Prostate gland (tissue), 2 donors: ENCODE data around the gene EPG5. TPM values are rescaled to one million over a fixed set of nuclear protein-coding genes. Genes with fewer than 3 reads are reported as not detected.
"Not testable (repeated sequence)": the region's sequence is repeated elsewhere in the genome, so short reads cannot be mapped to it uniquely, and the experiment has no call there.

ENCODE experiments used
- DNase-seq: peaks from one replicate; pipeline ENCODE4 v3.0.0-alpha.2; 2019; ENCODE audit warnings: low spot score
- H3K27ac ChIP-seq, 2 donors: fragments of 200-600 bp; sonication (generic); 2 replicates each; pipeline ENCODE4 v1.5.1; 2017 to 2019
- H3K27me3 ChIP-seq: fragments of 200-600 bp; sonication (generic); replicated peaks from 2 replicates; pipeline ENCODE4 v1.5.1; 2019; ENCODE audit not compliant: insufficient read depth
- H3K36me3 ChIP-seq, 2 donors: fragments of 200-600 bp; sonication (generic); 1 replicate in 1 of 2; 2 replicates in 1 of 2; pipeline versions ENCODE4 v1.5.1 to v1.8.1; 2017 to 2019
- H3K4me1 ChIP-seq: fragments of 200-600 bp; sonication (generic); replicated peaks from 2 replicates; pipeline ENCODE4 v1.5.1; 2019
- H3K4me3 ChIP-seq, 2 donors: fragments of 200-600 bp; sonication (generic); 2 replicates each; pipeline ENCODE4 v1.5.1; 2017 to 2019
- H3K9me3 ChIP-seq: fragments of 200-600 bp; sonication (generic); 2 replicates; pipeline ENCODE4 v1.5.1; 2017
- POLR2A ChIP-seq: fragments of 450-650 bp; IDR thresholded peaks from one replicate; pipeline ENCODE4 v1.6.1; 2016; ENCODE audit warnings: antibody characterized with exemption, mild to moderate bottlenecking
- POLR2AphosphoS5 ChIP-seq: sonication (generic); formaldehyde crosslinking; IDR thresholded peaks from one replicate; pipeline ENCODE4 v1.6.1; 2017; ENCODE audit warnings: antibody characterized with exemption
- WGBS: methylation state at CpG from one replicate; pipeline ENCODE4 v1.1.5; 2018; 5-methylcytosine and 5-hydroxymethylcytosine counted together
- intact Hi-C: fragments of 100-400 bp; cut with DNase I; formaldehyde crosslinking; loops from one replicate; pipeline ENCODE4 v1.14.2; 2022
- total RNA-seq, 2 donors: library from RNA; depleted of rRNA; stranded (reverse); fragments of >200 nt; gene quantifications; one replicate each; pipeline ENCODE4 v1.1.0, GENCODE V29; 2016
- TF ChIP-seq, protein P1 (sequence below), 4 experiments: fragments of 200-600 bp in 2 of 4; fragments of 450-650 bp in 2 of 4; sonication (generic) in 2 of 4; IDR thresholded peaks; 1 replicate in 3 of 4; 2 replicates in 1 of 4; pipeline ENCODE4 v1.5.1; 2016 to 2019; ENCODE audit warnings: antibody characterized with exemption in 4 of 4, mild to moderate bottlenecking in 2 of 4, moderate library complexity in 2 of 4

The EPG5 gene
- total RNA-seq, 2 donors from 2014 or later = 21.5 to 50.3 TPM

DNA sequence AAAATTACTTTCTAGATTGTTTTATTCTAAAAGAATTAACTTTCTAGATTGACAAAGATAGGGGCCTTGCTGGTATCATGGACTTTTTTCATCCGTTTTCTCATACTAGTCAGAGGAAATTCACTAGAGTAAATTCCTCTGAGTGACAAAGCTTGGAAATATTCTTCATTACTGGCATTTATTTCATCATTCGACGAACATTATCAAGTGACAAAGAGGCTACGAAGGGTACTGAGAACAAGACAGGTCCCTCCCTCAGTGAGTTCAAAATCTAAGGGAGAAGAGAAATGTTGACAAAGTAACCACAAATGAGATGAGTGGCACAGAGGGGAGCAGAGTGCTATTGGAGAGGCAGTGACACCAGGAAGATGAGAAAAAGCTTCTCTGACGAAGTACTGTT lies 4.3 kb downstream of the EPG5 start:
- H3K4me1 ChIP-seq = peaks cover 5% of the 10 kb centered on the region
- no peaks in the 10 kb centered on the region for H3K9me3 ChIP-seq
- 88% methylated on average over 5 of the region's 5 CpGs for WGBS
- H3K4me3 ChIP-seq = no peak overlapping the region
- no peak for DNase-seq
- no peaks in the 10 kb centered on the region for H3K36me3 ChIP-seq
- TF ChIP-seq, protein P1, sequence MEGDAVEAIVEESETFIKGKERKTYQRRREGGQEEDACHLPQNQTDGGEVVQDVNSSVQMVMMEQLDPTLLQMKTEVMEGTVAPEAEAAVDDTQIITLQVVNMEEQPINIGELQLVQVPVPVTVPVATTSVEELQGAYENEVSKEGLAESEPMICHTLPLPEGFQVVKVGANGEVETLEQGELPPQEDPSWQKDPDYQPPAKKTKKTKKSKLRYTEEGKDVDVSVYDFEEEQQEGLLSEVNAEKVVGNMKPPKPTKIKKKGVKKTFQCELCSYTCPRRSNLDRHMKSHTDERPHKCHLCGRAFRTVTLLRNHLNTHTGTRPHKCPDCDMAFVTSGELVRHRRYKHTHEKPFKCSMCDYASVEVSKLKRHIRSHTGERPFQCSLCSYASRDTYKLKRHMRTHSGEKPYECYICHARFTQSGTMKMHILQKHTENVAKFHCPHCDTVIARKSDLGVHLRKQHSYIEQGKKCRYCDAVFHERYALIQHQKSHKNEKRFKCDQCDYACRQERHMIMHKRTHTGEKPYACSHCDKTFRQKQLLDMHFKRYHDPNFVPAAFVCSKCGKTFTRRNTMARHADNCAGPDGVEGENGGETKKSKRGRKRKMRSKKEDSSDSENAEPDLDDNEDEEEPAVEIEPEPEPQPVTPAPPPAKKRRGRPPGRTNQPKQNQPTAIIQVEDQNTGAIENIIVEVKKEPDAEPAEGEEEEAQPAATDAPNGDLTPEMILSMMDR (IDR thresholded peaks at IDR 0.05) = no peak
- TF ChIP-seq POLR2AphosphoS5 (no peak), POLR2A (no peak)
- no peaks in the 10 kb centered on the region for H3K27me3 ChIP-seq
- intact Hi-C loops = no loop called here
- no peak overlapping the region for H3K27ac ChIP-seq

DNA sequence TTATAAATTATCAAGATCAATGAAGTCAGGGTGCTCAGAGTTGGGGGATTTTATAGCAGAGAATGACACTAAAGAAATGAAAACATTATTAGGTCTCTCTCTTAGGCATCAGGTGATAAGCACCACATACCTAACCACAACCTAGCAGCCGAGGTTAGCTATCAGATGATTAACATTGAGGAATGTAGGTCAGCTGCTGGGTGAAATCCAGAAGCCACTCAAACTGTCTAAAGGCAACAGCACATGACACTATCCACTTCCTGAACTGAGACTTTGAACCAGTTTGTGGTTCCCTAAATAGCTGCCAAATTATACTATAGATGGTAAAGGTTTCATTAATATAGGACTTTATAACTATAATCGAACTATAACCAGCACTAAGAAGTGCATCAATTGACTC lies 4.7 kb downstream of the EPG5 start:
- intact Hi-C loops = no loop called here
- Histone ChIP-seq H3K4me3 (no peak overlapping the region), H3K27me3 (no peaks in the 10 kb centered on the region), H3K36me3 (no peaks in the 10 kb centered on the region), H3K9me3 (no peaks in the 10 kb centered on the region), H3K27ac (no peak overlapping the region), H3K4me1 (peaks cover 5% of the 10 kb centered on the region)
- no peak for DNase-seq
- TF ChIP-seq POLR2AphosphoS5 = no peak
- no peak for TF ChIP-seq POLR2A
- TF ChIP-seq, protein P1 (IDR thresholded peaks at IDR 0.05) = no peak
- 68% methylated on average over 2 of the region's 2 CpGs for WGBS

DNA sequence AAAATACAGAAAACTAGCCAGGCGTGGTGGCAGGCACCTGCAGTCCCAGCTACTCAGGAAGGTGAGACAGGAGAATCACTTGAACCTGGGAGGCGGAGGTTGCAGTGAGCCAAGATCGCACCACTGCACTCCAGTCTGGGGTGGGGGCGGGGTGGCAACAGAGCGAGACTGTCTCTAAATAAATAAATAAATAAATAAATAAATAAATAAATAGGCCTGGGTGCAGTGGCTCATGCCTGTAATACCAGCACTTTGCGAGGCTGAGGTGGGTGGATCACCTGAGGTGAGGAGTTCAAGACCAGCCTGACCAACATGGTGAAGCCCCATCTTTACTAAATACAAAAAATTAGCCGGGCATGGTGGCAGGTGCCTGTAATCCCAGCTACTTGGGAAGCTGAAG lies 7.6 kb downstream of the EPG5 start:
- DNase-seq, intact Hi-C loops, H3K27ac ChIP-seq, H3K4me1 ChIP-seq, H3K36me3 ChIP-seq, H3K27me3 ChIP-seq, H3K9me3 ChIP-seq, H3K4me3 ChIP-seq: not testable (repeated sequence)
- 94% methylated on average over 7 of the region's 7 CpGs for WGBS

DNA sequence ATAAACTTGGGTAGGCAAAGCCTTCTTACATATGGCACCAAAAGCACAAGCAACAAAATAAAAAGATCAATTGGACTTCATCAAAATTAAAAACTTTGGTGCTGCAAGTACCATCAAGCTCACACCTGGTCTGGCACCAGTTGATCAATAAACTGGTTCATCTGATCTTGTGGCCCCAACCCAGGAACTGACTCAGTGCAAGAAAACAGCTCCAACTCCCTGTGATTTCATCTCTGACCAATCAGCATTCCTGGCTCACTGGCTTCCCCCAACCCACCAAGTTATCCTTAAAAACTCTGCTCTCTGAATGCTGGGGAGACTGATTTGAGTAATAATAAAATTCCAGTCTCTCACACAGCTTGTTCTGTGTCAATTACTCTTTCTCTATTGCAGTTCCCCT lies 8.4 kb downstream of the EPG5 start:
- no peaks in the 10 kb centered on the region for H3K36me3 ChIP-seq
- H3K27me3 ChIP-seq = no peaks in the 10 kb centered on the region
- no peaks in the 10 kb centered on the region for H3K9me3 ChIP-seq
- no peak overlapping the region for H3K27ac ChIP-seq
- no peak overlapping the region for H3K4me3 ChIP-seq
- TF ChIP-seq POLR2AphosphoS5 = no peak
- TF ChIP-seq, protein P1 (IDR thresholded peaks at IDR 0.05) = no peak
- TF ChIP-seq POLR2A = no peak
- no peak for DNase-seq
- H3K4me1 ChIP-seq = no peaks in the 10 kb centered on the region
- intact Hi-C loops = no loop called here

DNA sequence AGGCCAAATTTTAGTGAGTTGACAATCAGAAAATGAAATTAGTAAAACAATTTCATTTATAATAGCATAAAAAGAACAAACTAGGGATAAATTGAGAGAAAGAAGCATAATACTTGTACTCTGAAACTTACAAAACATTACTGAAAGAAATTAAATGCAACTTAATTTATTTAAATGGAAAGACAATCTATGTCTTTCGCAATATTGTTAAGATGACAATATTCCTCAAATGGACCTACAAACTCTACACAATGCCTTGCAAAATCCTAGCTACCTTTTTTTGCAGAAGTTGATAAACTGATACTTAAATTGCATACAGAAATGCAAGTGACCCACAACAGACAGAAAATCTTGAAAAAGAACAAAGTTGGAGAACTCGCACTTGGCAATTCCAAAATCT lies 9.1 kb downstream of the EPG5 start:
- H3K27ac ChIP-seq = no peak overlapping the region
- no peak for TF ChIP-seq POLR2A
- TF ChIP-seq, protein P1 (IDR thresholded peaks at IDR 0.05) = no peak
- TF ChIP-seq POLR2AphosphoS5 = no peak
- 81% methylated on average over 2 of the region's 2 CpGs for whole genome bisulfite sequencing

More for the DNA sequence above, 9.1 kb downstream of the EPG5 start:
- intact Hi-C loops = no loop called here
- H3K36me3 ChIP-seq = no peaks in the 10 kb centered on the region
- no peaks in the 10 kb centered on the region for H3K27me3 ChIP-seq
- no peak overlapping the region for H3K4me3 ChIP-seq
- H3K9me3 ChIP-seq = no peaks in the 10 kb centered on the region
- DNase-seq = no peak
- no peaks in the 10 kb centered on the region for H3K4me1 ChIP-seq
